ENCODE measurements around the gene STK38L. TPM values are rescaled to one million over a fixed set of nuclear protein-coding genes. Genes with fewer than 3 reads are reported as not detected.

The STK38L gene
- total RNA-seq, 4 donors from 2014 or later = 64.6 to 102 (median 82.4) TPM

GRCh38 chr12:27351476-27351875, 107.4 kb downstream of the STK38L start:
- 97% methylated on average over 7 of the region's 7 CpGs for WGBS

GRCh38 chr12:27355486-27355885, 111.4 kb downstream of the STK38L start:
- TF ChIP-seq POLR2AphosphoS5 (IDR thresholded peaks at IDR 0.05) (no peak), EP300 (IDR thresholded peaks at IDR 0.05) (no peak)
- Histone ChIP-seq H3K4me1 (no peaks in the 10 kb centered on the region), H3K27ac (replicated peaks in 1 of 4) (no peak overlapping the region), H3K36me3 (no peaks in the 10 kb centered on the region), H3K4me3 (no peak overlapping the region), H3K9me3 (no peaks in the 10 kb centered on the region), H3K27me3 (no peaks in the 10 kb centered on the region)
- 86% methylated on average over 2 of the region's 2 CpGs for WGBS
- intact Hi-C loops (cut with DNase I) = no loop called here
- DNase-seq (ENCODE audit: extremely low spot score) = no peak

More at GRCh38 chr12:27351476-27351875, 107.4 kb downstream of the STK38L start:
- H3K36me3 ChIP-seq = no peaks in the 10 kb centered on the region
- no peaks in the 10 kb centered on the region for H3K4me1 ChIP-seq
- H3K27ac ChIP-seq (replicated peaks in 1 of 4) = no peak overlapping the region
- TF ChIP-seq CTCF (IDR thresholded peaks at IDR 0.05) = no peak
- TF ChIP-seq EP300 (IDR thresholded peaks at IDR 0.05) = no peak
- TF ChIP-seq POLR2A (IDR thresholded peaks at IDR 0.05; ENCODE audit: low read depth) = no peak
- no peak for TF ChIP-seq POLR2AphosphoS5 (IDR thresholded peaks at IDR 0.05)
- intact Hi-C loops (cut with DNase I) = no loop called here
- no peak overlapping the region for H3K4me3 ChIP-seq
- no peaks in the 10 kb centered on the region for H3K27me3 ChIP-seq
- no peaks in the 10 kb centered on the region for H3K9me3 ChIP-seq
- no peak for DNase-seq (ENCODE audit: extremely low spot score)

- Histone ChIP-seq H3K9me3 (no peaks in the 10 kb centered on the region), H3K4me3 (no peak overlapping the region), H3K4me1 (no peaks in the 10 kb centered on the region), H3K36me3 (no peaks in the 10 kb centered on the region), H3K27me3 (no peaks in the 10 kb centered on the region), H3K27ac (replicated peaks in 1 of 4) (no peak overlapping the region)
- TF ChIP-seq EP300 (IDR thresholded peaks at IDR 0.05) (no peak), POLR2AphosphoS5 (IDR thresholded peaks at IDR 0.05) (no peak), CTCF (IDR thresholded peaks at IDR 0.05) (no peak), POLR2A (IDR thresholded peaks at IDR 0.05; ENCODE audit: low read depth) (no peak)
- WGBS = 73% methylated on average over 1 of the region's 1 CpG
- DNase-seq (ENCODE audit: extremely low spot score) = no peak
- intact Hi-C loops (cut with DNase I) = no loop called here
These were observed 111.9 kb downstream of the STK38L start for GRCh38 chr12:27355979-27356378.

- no peak for DNase-seq (ENCODE audit: extremely low spot score)
- H3K4me1 ChIP-seq = no peaks in the 10 kb centered on the region
- H3K27ac ChIP-seq (replicated peaks in 1 of 4) = no peak overlapping the region
- no peaks in the 10 kb centered on the region for H3K36me3 ChIP-seq
- intact Hi-C loops (cut with DNase I) = no loop called here
- H3K9me3 ChIP-seq = peaks cover 0 to 4% (median 0%) of the 10 kb centered on the region in 4 donors
- TF ChIP-seq POLR2AphosphoS5 (IDR thresholded peaks at IDR 0.05) = no peak
- no peak for TF ChIP-seq EP300 (IDR thresholded peaks at IDR 0.05)
- no peak for TF ChIP-seq POLR2A (IDR thresholded peaks at IDR 0.05; ENCODE audit: low read depth)
- TF ChIP-seq CTCF (IDR thresholded peaks at IDR 0.05) = no peak
- WGBS = 77% methylated on average over 3 of the region's 3 CpGs
- H3K4me3 ChIP-seq = no peak overlapping the region
- H3K27me3 ChIP-seq = no peaks in the 10 kb centered on the region
These were observed 115.7 kb downstream of the STK38L start for GRCh38 chr12:27359578-27360340.

- intact Hi-C loops (cut with DNase I) = no loop called here
- WGBS = 92% methylated on average over 2 of the region's 2 CpGs
- TF ChIP-seq EP300 (IDR thresholded peaks at IDR 0.05) (no peak), CTCF (IDR thresholded peaks at IDR 0.05) (no peak), POLR2AphosphoS5 (IDR thresholded peaks at IDR 0.05) (no peak), POLR2A (IDR thresholded peaks at IDR 0.05; ENCODE audit: low read depth) (no peak)
These were observed 117.3 kb downstream of the STK38L start for GRCh38 chr12:27361372-27361771.

More at GRCh38 chr12:27361372-27361771, 117.3 kb downstream of the STK38L start:
- no peaks in the 10 kb centered on the region for H3K36me3 ChIP-seq
- H3K27me3 ChIP-seq = no peaks in the 10 kb centered on the region
- no peak overlapping the region for H3K4me3 ChIP-seq
- no peak overlapping the region for H3K27ac ChIP-seq (replicated peaks in 1 of 4)
- peaks cover 0 to 4% (median 0%) of the 10 kb centered on the region in 4 donors for H3K9me3 ChIP-seq
- H3K4me1 ChIP-seq = no peaks in the 10 kb centered on the region
- DNase-seq (ENCODE audit: extremely low spot score) = no peak

Data from esophagus muscularis mucosa (tissue), 4 donors.